K562 (cell line): ENCODE data around the gene RAPGEF5. TPM values are rescaled to one million over a fixed set of nuclear protein-coding genes. Genes with fewer than 3 reads are reported as not detected.

ENCODE experiments used
- ATAC-seq: fragments of 200-7000 bp; cut with Tn5 transposase; 3 replicates; pipeline ENCODE4 v1.9.1; 2020; ENCODE audit warnings: moderate library complexity
- BruUV-seq: library from RNA; stranded (reverse); fragments of 400-500 nt; replicated peaks from 2 replicates; lab custom pipeline; 2021; lab: Mats Ljungman, UMichigan
- CTCF ChIA-PET: fragments of 300-600 bp; formaldehyde crosslinking; extraction: SDS; loops from one replicate; lab custom pipeline; 2021; ENCODE audit warnings: low intra/inter-chr PET ratio; lab: Yijun Ruan, JAX
- POLR2A ChIA-PET: fragments of 300-600, 350-650 bp; sonication (Branson Sonifier 250); formaldehyde crosslinking; extraction: SDS; loops from one replicate; lab custom pipeline; 2021; ENCODE audit warnings: antibody characterized with exemption, inconsistent platforms; lab: Yijun Ruan, JAX
- DNase-seq, 4 experiments: peaks; one replicate each; pipeline versions ENCODE4 v3.0.0 to v3.0.0-alpha.2; 2011 to 2018; ENCODE audit warnings: low spot score in 3 of 4, mixed read lengths in 3 of 4; ENCODE audit errors: extremely low read depth in 1 of 4
- FAIRE-seq: peaks from 2 replicates; lab custom pipeline; 2011; peaks lifted over from hg19 to GRCh38; lab: Jason Lieb, UNC
- H2AFZ ChIP-seq: 2 replicates; pipeline ENCODE4 v1.6.0; 2011; ENCODE audit warnings: low read depth, low read length, control low read depth, inconsistent platforms
- H3K27ac ChIP-seq: fragments of 200-600 bp; 3 replicates; pipeline ENCODE4 v1.8.0; 2011; ENCODE audit warnings: low read depth, mild to moderate bottlenecking, control low read depth, inconsistent platforms, low read length, moderate library complexity, mixed read lengths; ENCODE audit errors: extremely low read depth
- H3K27me3 ChIP-seq, 2 experiments: fragments of 300-600 bp in 1 of 2; 2 replicates in 1 of 2; 3 replicates in 1 of 2; pipeline versions ENCODE4 v1.6.0 to v1.8.0; 2011; ENCODE audit warnings: inconsistent platforms in 2 of 2, low read length in 2 of 2, mild to moderate bottlenecking in 1 of 2, mixed read lengths in 1 of 2, moderate library complexity in 1 of 2; ENCODE audit not compliant: control insufficient read depth in 2 of 2, insufficient read depth in 2 of 2
- H3K36me3 ChIP-seq: fragments of 300-600 bp; 3 replicates; pipeline ENCODE4 v1.8.0; 2011; ENCODE audit warnings: mild to moderate bottlenecking, low read length, inconsistent platforms; ENCODE audit not compliant: control insufficient read depth, insufficient read depth
- H3K4me1 ChIP-seq, 2 experiments: fragments of 200-600 bp in 1 of 2; replicated peaks in 1 of 2; 2 replicates in 1 of 2; 3 replicates in 1 of 2; pipeline versions ENCODE4 v1.5.1 to v1.8.0; 2011; ENCODE audit warnings: inconsistent platforms in 2 of 2, low read length in 2 of 2, mild to moderate bottlenecking in 1 of 2, mixed read lengths in 1 of 2, moderate library complexity in 1 of 2; ENCODE audit not compliant: control insufficient read depth in 2 of 2, insufficient read depth in 2 of 2
- H3K4me2 ChIP-seq: 2 replicates; pipeline ENCODE4 v1.6.1; 2011; ENCODE audit warnings: low read length, control low read depth, inconsistent platforms, mixed read lengths; ENCODE audit not compliant: insufficient read depth
- H3K4me3 ChIP-seq: fragments of 200-600 bp; sonication (generic), shearing (Covaris generic); 2 replicates; pipeline ENCODE4 v1.5.1; 2016; ENCODE audit warnings: control low read depth, inconsistent platforms
- H3K79me2 ChIP-seq: fragments of 200-600 bp; 3 replicates; pipeline ENCODE4 v1.8.0; 2011; ENCODE audit warnings: low read length, inconsistent platforms; ENCODE audit not compliant: control insufficient read depth, insufficient read depth
- H3K9ac ChIP-seq, 2 experiments: 2 replicates each; pipeline versions ENCODE4 v1.6.0 to v1.6.1; 2011; ENCODE audit warnings: low read depth in 2 of 2, low read length in 2 of 2, control low read depth in 1 of 2, inconsistent platforms in 1 of 2, mild to moderate bottlenecking in 1 of 2, mixed read lengths in 1 of 2; ENCODE audit not compliant: insufficient read depth in 1 of 2
- H3K9me1 ChIP-seq: one replicate; pipeline ENCODE4 v1.6.0; 2011; ENCODE audit warnings: inconsistent platforms, mild to moderate bottlenecking, low read length, moderate library complexity; ENCODE audit not compliant: control insufficient read depth, insufficient read depth
- H3K9me3 ChIP-seq: replicated peaks from 2 replicates; pipeline ENCODE4 v1.5.1; 2011; ENCODE audit warnings: low read depth, low read length, inconsistent platforms; ENCODE audit not compliant: control insufficient read depth, insufficient read depth
- H4K20me1 ChIP-seq: replicated peaks from 2 replicates; pipeline ENCODE4 v1.6.1; 2011; ENCODE audit warnings: low read length, inconsistent platforms, mixed read lengths; ENCODE audit not compliant: control insufficient read depth, insufficient read depth
- CHCHD3 ChIP-seq: fragments of 250-450 bp; sonication (Bioruptor Pico); IDR thresholded peaks from 2 replicates; pipeline ENCODE4 v2.1.2; 2022; ENCODE audit warnings: mild to moderate bottlenecking
- HDAC6 ChIP-seq: IDR thresholded peaks from 2 replicates; pipeline ENCODE4 v1.6.1; 2012; ENCODE audit warnings: low read depth, mild to moderate bottlenecking, control low read depth, inconsistent platforms, low read length, moderate library complexity
- KLF6 ChIP-seq: fragments of 250-450 bp; sonication (Bioruptor Pico); IDR thresholded peaks from 2 replicates; pipeline ENCODE4 v1.4.0; 2020; ENCODE audit warnings: mild to moderate bottlenecking, moderate library complexity, borderline replicate concordance
- MAX ChIP-seq: sonication (generic); formaldehyde crosslinking; IDR thresholded peaks from 2 replicates; pipeline ENCODE4 v1.9.0; 2022; ENCODE audit warnings: mild to moderate bottlenecking, missing genetic modification reagents
- PHF8 ChIP-seq: fragments of 200-600 bp; sonication (generic); IDR thresholded peaks from 2 replicates; pipeline ENCODE4 v1.6.1; 2012; ENCODE audit warnings: mixed run types, mild to moderate bottlenecking, inconsistent platforms, low read length, moderate library complexity, borderline replicate concordance
- RBM14 ChIP-seq: fragments of 200-400 bp; formaldehyde crosslinking; IDR thresholded peaks from 2 replicates; pipeline ENCODE4 v1.6.1; 2018; ENCODE audit warnings: low read depth, mild to moderate bottlenecking, low read length, moderate library complexity, borderline replicate concordance; ENCODE audit not compliant: insufficient read depth
- ZNF79 ChIP-seq: fragments of 250-450 bp; sonication (Bioruptor Pico); IDR thresholded peaks from 2 replicates; pipeline ENCODE4 v1.4.0; 2020; ENCODE audit warnings: low read depth, mild to moderate bottlenecking, moderate library complexity
- ZSCAN29 ChIP-seq: fragments of 450-650 bp; IDR thresholded peaks from 2 replicates; pipeline ENCODE4 v1.6.1; 2017
- WGBS: fragments of 100-300 bp; shearing (Covaris generic); methylation state at CpG from one replicate; pipeline ENCODE4 v1.1.6; 2016; ENCODE audit warnings: low coverage, mixed read lengths; ENCODE audit not compliant: insufficient coverage; ENCODE audit errors: missing lambda C conversion rate; 5-methylcytosine and 5-hydroxymethylcytosine counted together
- in situ Hi-C: fragments of 300-500 bp; cut with MboI; formaldehyde crosslinking; loops from 4 replicates; pipeline ENCODE4 v1.15.0; 2018; ENCODE audit warnings: inconsistent platforms, mixed read lengths
- intact Hi-C: fragments of 100-400 bp; cut with micrococcal nuclease; formaldehyde crosslinking; loops from 2 replicates; pipeline ENCODE4 v1.14.2; 2022
- polyA plus RNA-seq, 8 experiments: library from polyadenylated mRNA; depleted of rRNA in 4 of 8; stranded (reverse) in 5 of 8; unstranded in 3 of 8; fragments of >200 nt; fragmentation: Nextera tagmentation in 2 of 8; fragmentation: Illumina TruSeq in 1 of 8; extraction: Ambion mirVana in 2 of 8; extraction: Trizol in 1 of 8; gene quantifications; 2 replicates each; pipeline versions ENCODE4 v1.2.1 to v1.2.3, GENCODE V29; 2011 to 2014; ENCODE audit warnings: inconsistent platforms in 1 of 8, missing spikeins in 1 of 8
- total RNA-seq, 7 experiments: library from RNA; depleted of rRNA in 6 of 7; stranded (reverse); fragments of >200 nt in 6 of 7; fragmentation: Illumina TruSeq in 2 of 7; extraction: Trizol in 2 of 7; gene quantifications; 2 replicates each; pipeline versions ENCODE4 v1.2.1 to v1.2.3, GENCODE V29; 2011 to 2021; ENCODE audit warnings: low replicate concordance in 1 of 7

RAPGEF5 gene
- total and polyA plus RNA-seq, 9 of the 15 experiments (the other 6 are each of a cell fraction or from before 2014, with no cell fraction given), result 0.39 to 2.0 (median 1.1) TPM

- CTCF ChIA-PET, result no interaction called here
- no peaks in the 10 kb centered on the region for H3K9me3 ChIP-seq
- H3K4me2 ChIP-seq, result no peak overlapping the region
- 36% methylated on average over 19 of the region's 21 CpGs for WGBS
- ATAC-seq (no peak), FAIRE-seq (no peak), DNase-seq (no peak)
- H3K4me3 ChIP-seq, result no peak overlapping the region
- H3K36me3 ChIP-seq, result no peaks in the 10 kb centered on the region
- peak overlapping the region in 1 of 2 experiments; percentile 28; a peak in 1 of 4 replicates for H3K9ac ChIP-seq
- H2AFZ ChIP-seq, result no peak overlapping the region
- H3K27ac ChIP-seq, result no peak overlapping the region
- no peaks in the 10 kb centered on the region for H3K9me1 ChIP-seq
- in situ Hi-C loops, result no loop called here
- intact Hi-C loops, result no loop called here
- no peak for TF ChIP-seq ZSCAN29
- no peak for TF ChIP-seq MAX (CRISPR knock-in tag)
- TF ChIP-seq ZNF79 (CRISPR knock-in tag), result no peak
- TF ChIP-seq CHCHD3 (CRISPR knock-in tag), result no peak
- TF ChIP-seq KLF6 (CRISPR knock-in tag), result no peak
- TF ChIP-seq PHF8, result no peak
- TF ChIP-seq RBM14, result no peak
- TF ChIP-seq HDAC6, result no peak
- H3K79me2 ChIP-seq, result no peaks in the 10 kb centered on the region
- no peaks in the 10 kb centered on the region for H3K4me1 ChIP-seq
- peaks cover 0 to 5% of the 10 kb centered on the region in 2 experiments; a peak in 1 of 5 replicates for H3K27me3 ChIP-seq
- POLR2A ChIA-PET, result interaction anchor here (1.3 kb wide), 1 partner anchor 8 kb away, joined by 3 read pairs; no protein-coding TSS in a partner anchor
- no TSS peak for BruUV-seq
- no peaks in the 10 kb centered on the region for H4K20me1 ChIP-seq
These were observed 163.4 kb downstream of the RAPGEF5 start for GRCh38 chr7:22193450-22193983.
